GM18508 (cell line): ENCODE results near the gene PSMD3.
A peak's percentile ranks its signal among the peaks of the same experiment; 100 is the strongest.

Experiments used
- ATAC-seq: cut with Tn5 transposase; IDR thresholded peaks from one replicate; pipeline ENCODE4 v1.9.1; 2021; ENCODE audit warnings: moderate number of reproducible peaks; ENCODE audit not compliant: insufficient read depth, unreplicated experiment

The PSMD3 gene

GRCh38 chr17:39955726-39956225 is 24.8 kb upstream of the PSMD3 start:
- no peak for ATAC-seq

DNA sequence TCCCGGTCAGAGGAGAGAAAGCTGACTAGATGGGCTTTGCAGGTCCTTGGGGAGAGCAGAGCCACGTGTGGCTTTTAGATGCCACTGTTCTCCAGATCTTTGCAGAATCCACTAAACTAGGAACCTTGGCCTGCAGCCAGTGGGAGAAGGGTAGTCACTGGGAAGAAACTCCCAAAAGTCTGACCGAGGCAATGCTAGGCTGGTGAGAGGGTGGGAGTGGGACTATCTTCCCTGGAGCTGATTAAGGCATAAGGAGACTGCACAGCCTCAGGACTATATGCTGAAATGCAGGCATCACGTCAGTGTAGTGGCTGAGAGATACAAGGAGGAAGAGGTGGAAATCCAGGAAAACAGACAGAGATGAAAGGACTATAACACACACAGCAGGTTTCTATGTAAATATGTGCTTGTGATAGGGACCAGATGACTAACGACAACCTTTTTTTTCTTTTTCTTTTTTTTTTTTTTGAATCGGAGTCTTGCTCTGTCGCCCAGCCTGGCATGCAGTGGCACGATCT is 20.0 kb upstream of the PSMD3 start:
- no peak for ATAC-seq

- no peak for ATAC-seq
These were observed 17.9 kb upstream of the PSMD3 start, which contains the start of gene GSDMA for GRCh38 chr17:39962642-39963220. Gene GSDMA, plus strand, starts transcription at chr17:39963004. Its CDS starts 2,684 bp downstream, at chr17:39965688.

DNA sequence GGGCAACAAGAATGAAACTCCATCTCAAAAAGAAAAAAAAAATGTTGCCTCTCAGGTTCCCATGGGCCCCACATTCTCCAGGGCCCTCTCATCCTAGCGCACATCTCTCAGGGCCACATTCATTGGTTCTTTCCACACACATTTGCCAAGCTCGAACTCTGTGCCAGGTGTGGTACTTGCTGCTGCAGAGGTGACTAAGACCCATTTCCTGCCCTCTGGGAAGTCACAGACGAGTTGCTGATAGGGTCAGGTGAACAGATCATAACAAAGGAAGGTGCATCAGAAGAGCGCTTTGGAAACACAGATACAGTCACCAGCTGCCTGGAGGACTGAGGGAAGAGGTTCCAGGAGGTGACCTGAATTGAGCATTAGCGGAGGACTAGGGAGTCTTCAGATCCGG is 16.8 kb upstream of the PSMD3 start:
- no peak for ATAC-seq

- ATAC-seq = no peak
These were observed 15.4 kb upstream of the PSMD3 start for GRCh38 chr17:39965017-39965699.

- no peak for ATAC-seq
These were observed 13.8 kb upstream of the PSMD3 start for GRCh38 chr17:39966771-39967170.

DNA sequence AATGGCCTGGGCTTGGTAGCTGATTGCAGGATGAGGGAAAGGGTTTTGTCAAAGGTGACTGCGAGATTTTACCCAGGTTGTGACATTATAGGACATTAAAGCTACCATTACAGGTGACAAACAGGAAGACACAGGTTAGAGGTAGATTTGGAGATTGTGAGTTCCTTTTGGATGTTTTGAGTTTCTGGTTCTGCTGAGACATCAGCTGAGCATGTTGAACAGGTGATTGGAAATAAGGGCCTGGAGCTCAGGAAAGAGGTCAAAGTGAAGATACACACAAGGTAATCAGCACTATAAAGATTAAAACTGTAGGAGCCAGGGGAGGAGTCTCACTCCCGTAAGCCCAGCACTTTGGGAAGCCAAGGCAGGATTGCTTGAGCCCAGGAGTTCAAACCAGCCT is 11.8 kb upstream of the PSMD3 start:
- ATAC-seq = no peak

DNA sequence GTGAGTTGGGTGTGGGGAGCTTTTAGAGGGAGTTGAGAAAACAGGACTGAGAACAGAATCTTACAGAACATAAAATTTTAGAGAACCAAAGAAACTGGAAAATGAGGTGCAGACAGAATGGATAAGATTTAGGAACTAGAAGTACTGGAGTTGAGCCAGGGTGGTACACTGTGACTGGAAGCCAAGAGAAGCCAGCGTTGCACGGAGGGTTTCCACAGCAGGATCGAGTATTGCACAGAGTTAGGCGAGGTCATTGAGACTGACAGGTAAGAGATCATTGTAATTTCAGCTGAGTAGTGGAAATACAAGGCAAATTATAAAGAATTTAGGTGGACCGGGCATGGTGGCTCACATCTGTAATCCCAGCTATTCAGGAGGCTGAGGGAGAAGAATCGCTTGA is 11.2 kb upstream of the PSMD3 start:
- no peak for ATAC-seq

GRCh38 chr17:39970157-39970692 is 10.4 kb upstream of the PSMD3 start:
- no peak for ATAC-seq

GRCh38 chr17:39971076-39971603 is 9.5 kb upstream of the PSMD3 start:
- ATAC-seq = no peak

DNA sequence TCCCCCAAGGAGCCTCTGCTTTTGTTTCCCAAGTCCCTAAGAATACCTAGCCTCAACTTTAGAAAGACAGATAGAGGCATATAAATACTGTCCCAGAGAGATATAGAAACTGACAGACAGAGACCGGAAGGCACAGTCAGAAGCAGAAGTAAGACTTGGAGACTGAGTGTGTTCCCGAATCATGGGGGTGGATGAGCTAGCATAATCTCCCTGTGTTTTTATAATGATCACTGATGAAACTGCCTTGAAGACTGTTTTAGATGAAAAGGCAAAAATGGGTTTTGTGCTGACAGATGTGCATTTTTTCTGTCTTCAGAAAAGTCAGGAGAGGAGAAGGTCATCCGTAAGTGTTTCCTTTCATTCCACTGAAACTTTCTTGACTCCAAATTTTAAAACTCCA is 8.3 kb upstream of the PSMD3 start:
- ATAC-seq = no peak

DNA sequence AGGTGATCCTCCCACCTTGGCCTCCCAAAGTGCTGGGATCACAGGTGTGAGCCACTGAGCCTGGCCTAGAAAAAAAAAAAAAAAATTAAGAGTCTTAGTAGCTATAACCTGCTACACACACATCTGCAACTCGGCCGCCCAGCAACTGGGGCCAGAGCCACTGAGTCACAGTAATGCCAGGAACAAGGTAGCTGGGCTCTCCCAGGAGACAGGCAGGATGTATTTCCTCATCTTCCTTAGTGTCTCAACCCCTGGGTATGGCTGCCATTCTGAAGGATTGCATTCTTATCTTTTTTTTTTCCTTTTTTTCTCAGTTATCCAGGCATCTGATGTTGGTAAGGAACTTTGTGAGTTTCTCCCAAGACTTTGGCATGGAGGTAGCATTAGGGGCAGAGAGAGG is 7.1 kb upstream of the PSMD3 start:
- no peak for ATAC-seq

GRCh38 chr17:39974433-39974832 is 6.2 kb upstream of the PSMD3 start:
- ATAC-seq = no peak

DNA sequence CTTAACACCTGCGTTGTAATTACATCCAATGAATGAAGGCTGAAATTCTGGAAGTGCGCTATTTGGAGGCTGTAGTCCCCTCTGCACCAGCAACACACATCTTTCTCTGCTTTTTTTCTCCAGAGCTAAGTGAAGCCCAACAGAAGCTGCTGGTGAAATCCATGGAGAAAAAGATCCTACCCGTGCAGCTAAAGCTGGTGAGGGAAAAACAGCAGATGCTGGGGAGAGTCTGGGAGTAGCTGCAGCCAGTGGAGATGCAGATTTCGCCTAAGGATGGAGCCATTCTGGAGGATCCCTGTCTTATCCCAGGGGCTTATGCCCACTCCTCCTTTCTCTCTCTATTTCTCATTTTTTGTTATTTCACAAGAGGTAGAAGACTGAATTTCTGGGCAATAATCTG is 4.8 kb upstream of the PSMD3 start:
- ATAC-seq = no peak

DNA sequence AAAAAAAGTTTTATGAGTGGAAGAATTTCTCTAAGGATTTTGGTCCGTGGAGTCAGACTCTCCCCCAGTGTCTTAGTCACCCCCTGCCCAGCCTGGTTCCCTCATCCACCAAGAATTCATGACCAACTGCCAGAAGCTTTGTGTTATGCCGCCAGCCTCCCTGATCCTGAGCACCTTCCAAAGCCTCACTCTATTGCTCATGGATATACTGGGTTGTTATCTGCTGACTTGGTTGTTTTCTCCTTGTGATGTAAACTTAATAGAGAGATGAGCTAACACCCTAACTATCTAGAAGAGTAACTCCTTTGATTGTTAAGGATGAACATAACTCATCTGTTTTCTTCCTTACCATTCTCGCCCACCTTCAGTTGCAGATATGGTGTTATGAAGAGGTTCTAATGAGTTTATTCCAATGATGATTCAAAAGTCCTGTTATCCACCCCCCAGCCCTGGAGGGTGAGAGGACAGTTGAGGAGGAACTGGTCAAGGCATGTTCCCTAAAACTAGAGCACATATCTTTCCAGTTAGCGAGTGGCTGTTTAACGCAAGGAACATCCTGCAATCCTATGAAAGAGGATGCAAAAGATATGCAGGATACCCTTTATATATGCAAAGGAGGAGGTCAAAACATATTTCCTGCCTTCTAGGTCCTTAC is 1.5 kb upstream of the PSMD3 start:
- ATAC-seq = no peak

DNA sequence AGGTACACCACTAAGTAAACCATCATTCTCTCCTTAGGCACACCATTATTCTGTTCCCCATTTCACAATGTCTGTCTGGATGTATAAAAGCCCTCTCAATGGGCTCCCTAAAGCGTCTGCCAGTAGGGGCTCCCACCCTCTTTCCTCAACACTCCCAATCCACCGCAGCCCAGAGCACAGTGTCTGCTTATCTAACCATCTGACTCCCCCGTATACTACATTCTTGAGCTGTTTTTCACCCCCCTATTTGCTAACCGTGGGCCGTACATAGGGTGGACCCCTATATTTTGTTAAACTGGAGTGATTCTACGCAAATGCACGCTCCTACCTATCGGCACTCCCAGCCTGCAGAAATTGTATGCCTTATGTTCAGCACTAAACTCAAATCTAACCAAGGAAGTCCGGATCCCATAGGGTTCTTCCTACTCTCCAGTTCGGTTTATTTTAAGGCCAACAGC is 685 bp upstream of the PSMD3 start:
- peak; percentile 10 for ATAC-seq

DNA sequence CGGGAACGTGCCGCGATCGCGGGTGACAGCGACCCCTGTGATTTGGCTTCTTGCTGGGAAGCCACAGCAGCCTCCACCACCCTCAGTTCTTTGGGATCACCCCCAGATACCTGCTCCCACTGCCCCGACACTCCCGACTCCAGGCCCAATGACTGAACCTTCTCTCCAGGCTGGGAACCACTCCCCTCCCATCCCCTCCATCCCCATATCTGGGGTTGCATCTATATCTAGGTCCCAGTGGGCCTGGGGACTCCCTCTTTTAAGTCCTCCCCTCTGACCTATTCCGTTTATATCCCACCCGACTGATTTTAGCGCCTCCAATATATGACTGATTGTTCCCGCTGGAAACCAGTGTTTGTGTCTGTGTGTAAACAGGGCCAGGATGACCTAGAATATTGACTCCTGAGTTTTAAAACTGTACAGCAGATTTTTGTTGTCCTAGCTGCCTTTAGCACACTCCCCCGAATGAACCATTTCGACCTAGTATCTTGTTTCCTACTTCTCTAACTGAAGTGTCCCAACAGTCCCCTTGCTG is 667 bp downstream of the PSMD3 start:
- no peak for ATAC-seq

- ATAC-seq = no peak
These were observed 1.3 kb downstream of the PSMD3 start for GRCh38 chr17:39981766-39982375.

- ATAC-seq = no peak
These were observed 7.7 kb downstream of the PSMD3 start for GRCh38 chr17:39988206-39988810.

DNA sequence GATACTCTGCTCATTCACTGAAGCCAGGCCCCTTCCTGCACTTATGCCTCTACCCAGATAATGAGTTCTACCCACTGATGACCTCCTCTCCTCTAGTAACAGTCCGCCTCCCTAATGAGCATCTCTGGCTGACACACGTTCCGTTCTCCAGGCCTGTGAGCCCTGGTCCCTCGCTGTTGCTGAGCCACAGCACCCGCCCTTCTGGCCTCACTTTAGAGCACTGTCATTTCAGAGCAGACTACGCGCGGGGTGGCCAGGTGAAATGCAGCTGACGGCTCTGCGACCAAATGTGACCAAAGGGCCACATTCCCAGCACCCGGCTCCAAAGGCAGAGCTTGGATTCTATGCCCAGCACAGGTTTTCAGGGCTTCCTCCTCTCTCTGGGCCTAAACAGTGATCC is 13.8 kb downstream of the PSMD3 start:
- no peak for ATAC-seq
